Inferior parietal cortex (tissue), 1 donor: ENCODE results near the gene FIZ1.

ENCODE experiments used
- DNase-seq: peaks from one replicate; pipeline ENCODE4 v3.0.0-alpha.2; 2016; ENCODE audit errors: extremely low spot score

FIZ1 gene, protein sequence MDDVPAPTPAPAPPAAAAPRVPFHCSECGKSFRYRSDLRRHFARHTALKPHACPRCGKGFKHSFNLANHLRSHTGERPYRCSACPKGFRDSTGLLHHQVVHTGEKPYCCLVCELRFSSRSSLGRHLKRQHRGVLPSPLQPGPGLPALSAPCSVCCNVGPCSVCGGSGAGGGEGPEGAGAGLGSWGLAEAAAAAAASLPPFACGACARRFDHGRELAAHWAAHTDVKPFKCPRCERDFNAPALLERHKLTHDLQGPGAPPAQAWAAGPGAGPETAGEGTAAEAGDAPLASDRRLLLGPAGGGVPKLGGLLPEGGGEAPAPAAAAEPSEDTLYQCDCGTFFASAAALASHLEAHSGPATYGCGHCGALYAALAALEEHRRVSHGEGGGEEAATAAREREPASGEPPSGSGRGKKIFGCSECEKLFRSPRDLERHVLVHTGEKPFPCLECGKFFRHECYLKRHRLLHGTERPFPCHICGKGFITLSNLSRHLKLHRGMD

GRCh38 chr19:55599468-55599841 lies at the start of gene FIZ1:
Gene FIZ1 (minus strand): TSS chr19:55599517. CDS start chr19:55597865, 1,652 bp downstream.
- peak; percentile 96 for DNase-seq

- no peak for DNase-seq
Measured at GRCh38 chr19:55648585-55649267, 49.4 kb upstream of the FIZ1 start.

DNA sequence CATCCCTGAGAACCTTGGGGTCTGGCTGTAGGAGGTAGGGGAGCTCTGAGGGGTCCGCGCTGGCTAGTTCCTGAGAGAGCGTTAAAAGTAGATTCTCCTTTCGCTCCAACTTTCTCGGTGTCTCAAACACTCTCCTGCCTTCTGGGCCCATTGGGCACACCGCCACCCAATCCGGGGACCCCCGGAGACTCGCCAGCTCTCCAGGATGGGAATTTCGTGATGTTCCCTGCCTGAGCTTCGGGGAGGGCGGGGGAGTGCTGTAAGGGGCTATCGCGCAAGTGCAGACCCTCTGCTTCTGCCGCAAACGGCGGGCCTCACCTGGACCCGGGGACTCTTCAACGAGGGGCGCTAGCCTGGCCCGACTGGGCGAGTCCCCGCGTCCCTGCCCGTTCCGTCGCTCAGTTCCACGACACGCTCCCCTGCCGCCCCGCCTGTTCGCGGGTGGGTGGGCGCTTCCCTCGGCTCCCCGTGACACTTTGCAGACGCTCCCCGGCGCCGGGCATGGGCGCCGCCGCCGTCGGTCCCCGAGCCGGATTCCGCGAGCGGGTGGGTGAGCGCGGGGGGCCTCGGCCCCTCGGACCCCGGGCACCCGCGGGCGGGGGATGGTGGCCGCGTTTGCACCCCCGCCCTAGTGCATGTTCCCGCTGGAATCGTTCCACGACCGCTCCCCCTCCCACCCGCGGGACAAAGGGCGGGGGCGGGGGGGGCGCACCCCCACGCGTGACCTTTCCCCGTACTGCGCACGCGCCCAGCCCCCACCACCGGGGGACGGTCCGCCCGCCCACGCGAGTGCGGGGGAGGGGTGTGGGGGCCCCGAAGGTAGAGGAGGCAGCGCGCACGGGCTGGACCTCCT lies 48.6 kb upstream of the FIZ1 start, which contains the start of gene CCDC106:
TSS of gene CCDC106 (plus strand) at position 481 of the 853 bp plus-strand sequence. CDS start 835 bp downstream, outside the sequence.
- DNase-seq = peak; percentile 67

- no peak for DNase-seq
Measured at GRCh38 chr19:55646889-55647731, 47.8 kb upstream of the FIZ1 start.

DNA sequence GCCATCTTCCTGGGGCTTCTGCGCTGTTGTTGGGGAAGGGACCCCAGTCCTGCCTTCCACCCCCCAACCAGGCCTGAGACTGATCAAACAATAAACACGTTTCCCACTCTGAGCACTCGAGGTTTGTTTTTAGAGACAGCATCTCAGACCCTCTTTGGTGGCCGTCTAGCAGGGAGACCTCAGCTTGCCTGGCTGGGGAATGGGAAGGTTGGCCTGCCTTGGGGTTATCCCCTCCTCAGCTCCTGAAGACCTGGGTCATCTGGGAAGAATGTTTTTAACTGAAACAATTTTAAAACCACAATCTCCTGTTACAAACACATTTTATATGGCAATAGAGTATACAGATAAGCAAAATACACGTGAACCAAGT lies 46.2 kb upstream of the FIZ1 start:
- DNase-seq = no peak

- no peak for DNase-seq
Measured at GRCh38 chr19:55644842-55645511, 45.7 kb upstream of the FIZ1 start.

GRCh38 chr19:55644191-55644833 lies 45.0 kb upstream of the FIZ1 start:
- no peak for DNase-seq

DNA sequence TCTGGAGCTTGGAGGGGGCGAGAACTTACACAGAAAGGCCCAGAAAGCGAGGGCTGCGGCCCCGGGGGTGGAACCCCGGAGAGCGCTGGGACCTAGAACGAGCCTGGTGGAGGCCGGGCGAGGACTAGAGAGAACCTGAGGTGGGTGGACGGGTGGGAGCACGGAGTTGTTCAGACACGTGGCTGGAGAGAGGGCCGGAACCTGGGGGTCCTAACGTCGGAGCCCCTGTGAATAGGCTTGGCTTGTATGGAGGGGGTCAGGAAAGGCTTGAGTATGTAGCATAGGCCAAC lies 44.5 kb upstream of the FIZ1 start:
- DNase-seq = no peak

DNA sequence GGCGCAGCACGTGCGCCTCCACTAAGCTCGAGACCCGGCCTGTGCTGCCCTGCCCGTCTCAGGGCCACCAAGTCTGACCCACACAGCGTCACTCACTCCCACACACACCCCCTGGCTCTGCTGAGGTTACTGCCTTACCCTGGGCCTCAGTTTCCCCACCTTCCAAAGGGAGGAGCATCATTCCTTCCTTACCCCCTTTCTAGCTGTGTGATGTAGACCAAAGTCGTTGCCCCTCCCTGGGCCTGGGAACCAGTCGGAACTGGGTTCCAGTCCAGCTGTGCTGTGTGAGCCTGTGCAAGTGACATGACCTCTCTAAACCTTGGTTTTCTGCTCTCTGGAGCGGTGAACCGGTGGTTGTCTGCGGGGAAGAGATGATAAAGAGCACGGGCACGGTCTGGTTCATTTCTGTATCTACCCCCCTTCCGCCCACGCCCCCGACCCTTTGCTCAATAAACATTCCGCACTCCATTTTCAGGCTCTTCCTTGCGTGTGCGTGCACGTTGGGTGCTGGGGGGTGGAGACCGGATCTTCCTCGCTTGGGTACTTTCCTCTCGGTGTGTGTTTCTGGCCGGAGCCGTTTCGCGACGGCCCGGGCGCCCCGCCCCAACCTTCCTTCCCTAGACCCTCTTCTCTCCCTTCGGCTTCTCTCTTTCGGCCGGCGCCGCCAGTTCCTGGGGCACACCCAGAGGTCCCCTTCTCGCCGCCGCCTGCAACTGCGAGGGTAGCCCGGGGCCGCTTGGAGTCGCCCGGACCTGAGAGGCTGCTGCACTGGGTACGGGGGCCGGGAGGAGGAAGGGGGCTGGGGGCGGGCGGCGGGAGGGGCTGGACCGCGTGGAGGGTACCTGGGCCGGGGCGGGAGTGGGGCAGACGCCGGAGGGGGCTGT lies 43.9 kb upstream of the FIZ1 start, which contains the start of gene ZNF581:
TSS of gene ZNF581 (plus strand) at position 647 of the 884 bp plus-strand sequence. CDS start 923 bp downstream, outside the sequence.
- peak; percentile 73 for DNase-seq

GRCh38 chr19:55642153-55643002 lies 43.1 kb upstream of the FIZ1 start:
- DNase-seq = no peak

- no peak for DNase-seq
Measured at GRCh38 chr19:55641426-55642152, 42.3 kb upstream of the FIZ1 start.

GRCh38 chr19:55640577-55641425 lies 41.5 kb upstream of the FIZ1 start, which contains the start of gene ZNF580:
Gene ZNF580 (plus strand): TSS chr19:55641002. CDS start chr19:55642509, 1,507 bp downstream.
- DNase-seq = peak; percentile 52

DNA sequence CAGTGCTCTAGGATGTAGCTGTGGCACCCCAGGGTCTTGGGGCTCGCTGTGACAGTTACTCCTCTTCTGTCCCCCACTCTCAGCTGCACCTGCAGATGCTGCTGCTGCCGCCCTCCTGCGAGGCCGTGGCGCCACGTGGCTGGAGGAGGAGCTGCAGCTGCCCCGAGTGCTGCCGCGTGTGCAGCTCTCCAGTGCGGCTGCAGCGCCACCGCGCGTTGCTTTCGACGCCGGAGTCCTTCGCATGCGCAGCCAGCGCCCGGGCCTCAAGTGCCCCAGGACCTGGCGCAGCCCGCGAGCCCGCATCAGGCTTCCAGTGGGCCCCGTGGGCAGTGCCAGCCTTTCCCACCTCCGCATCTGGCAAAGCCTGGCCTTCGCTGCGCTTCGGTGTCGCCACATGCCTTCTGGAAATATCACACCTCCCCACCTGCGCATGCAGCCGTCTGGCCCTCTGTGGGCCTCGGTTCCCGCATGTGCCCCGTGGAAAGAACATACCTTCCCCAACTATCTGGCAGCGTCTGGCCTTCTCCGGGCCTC lies 40.8 kb upstream of the FIZ1 start:
- DNase-seq = peak; percentile 56

DNA sequence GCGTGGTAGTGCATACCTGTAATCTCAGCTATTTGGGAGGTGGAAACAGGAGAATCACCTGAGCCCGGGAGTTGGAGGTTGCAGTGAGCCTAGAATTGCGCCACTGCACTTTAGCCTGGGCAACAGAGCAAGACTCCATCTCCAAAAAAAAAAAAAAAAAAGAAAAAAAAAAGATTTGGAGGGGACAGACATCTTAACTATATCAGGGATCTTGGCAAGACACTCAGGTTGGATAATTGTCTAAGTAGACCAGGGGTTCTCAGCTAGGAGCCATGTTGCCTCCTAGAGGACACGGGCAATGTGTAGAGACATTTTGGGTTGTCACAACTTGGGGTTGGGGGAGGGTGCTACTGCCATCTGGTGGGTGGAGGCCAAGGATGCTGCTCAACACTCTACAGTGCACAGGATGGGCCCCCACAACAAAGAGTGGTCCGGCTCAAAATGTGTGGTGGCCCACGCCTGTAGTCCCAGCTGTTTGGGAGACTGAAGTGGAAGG lies 39.6 kb upstream of the FIZ1 start:
- DNase-seq = no peak

DNA sequence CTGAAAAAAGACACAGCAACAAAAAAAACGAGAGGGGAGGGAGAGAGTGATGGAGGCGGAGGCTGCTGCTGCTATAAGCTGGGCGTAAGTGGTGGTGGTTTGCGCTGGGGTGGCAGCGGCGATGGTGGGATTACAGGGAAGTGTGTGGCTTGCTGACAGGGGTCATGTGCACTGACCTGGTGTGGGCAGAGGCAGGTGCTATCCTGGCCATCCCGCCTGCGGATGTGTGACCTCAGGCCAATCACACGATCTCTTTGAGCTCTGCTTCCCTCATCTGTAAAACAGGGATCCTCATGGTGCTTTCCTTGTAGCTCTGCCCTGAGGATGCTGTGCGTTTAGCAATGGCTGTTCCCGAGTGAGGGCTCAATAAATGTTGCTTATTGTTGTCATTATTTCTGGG lies 38.2 kb upstream of the FIZ1 start:
- no peak for DNase-seq

DNA sequence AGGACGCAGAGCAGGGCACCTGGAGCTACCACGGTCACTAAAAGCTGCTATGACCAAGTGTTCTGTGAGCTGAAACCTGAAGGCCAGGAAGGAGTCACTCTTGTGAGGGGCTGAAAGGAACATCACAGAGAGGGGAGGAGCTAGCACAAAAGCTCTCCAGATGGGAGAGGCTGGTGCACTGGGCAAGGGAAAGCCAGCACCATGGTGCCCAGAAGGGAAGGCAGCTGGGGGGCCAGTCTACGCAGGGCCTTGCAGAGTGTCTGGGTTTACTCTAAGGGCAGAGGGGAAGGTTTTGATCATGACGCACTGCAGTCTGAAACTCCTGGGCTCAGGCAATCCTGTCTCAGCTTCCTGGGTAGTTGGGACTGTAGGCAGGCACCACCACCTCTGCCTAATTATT lies 37.4 kb upstream of the FIZ1 start:
- no peak for DNase-seq
